ENCODE data around the gene SLC25A47. TPM values are rescaled to one million over a fixed set of nuclear protein-coding genes. Genes with fewer than 3 reads are reported as not detected.

The SLC25A47 gene
- total RNA-seq, 2 experiments from 2014 or later, result not detected

DNA sequence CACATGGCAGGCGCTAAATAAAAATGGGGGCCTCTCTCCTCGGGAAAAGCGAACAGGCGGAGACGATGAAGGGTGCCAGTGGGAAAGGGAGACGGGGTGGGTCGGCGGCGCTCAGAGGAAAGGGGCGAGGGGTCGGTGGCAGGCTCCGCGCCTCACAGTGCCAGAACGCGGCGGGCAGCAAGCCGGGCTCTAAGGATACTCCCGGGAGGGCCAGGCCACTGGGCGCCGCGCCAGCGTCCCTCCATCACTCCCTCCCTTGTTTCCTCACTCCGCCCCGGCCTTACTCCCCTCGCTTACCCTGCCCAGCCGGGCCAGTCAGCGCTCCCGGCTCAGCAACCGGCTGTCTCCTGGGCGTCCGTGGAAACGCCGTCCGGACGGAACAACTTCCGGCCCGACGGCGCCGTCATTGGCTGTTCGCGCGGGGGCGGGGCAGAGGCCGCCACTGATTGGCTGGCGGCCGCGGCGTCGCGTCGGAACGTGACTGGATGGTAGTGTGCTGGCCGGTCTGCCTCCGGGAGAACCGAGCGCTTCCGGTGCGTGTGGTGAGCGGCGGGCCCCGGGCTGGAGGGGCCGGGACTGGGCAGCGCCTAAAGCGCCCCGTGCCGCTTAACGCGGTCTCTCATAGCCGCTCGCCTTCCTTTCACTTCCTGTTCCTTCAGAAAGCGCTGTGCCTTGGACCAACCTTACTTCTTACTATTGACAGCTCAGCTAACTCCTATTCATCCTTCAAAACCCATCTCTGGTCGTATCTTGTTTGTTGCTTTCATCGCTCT is 53.0 kb downstream of the SLC25A47 start, which contains the start of gene WDR25:
WDR25 (plus strand) TSS at position 523 of the 773 bp plus-strand sequence.
- POLR2A ChIA-PET, result interaction anchor here (0.6 to 0.7 kb wide), 2 partner anchors 67 to 529 kb away, joined by 3 to 4 read pairs; no protein-coding TSS in a partner anchor
- H3K4me3 Mint-ChIP-seq, result peak within 1 kb of the TSS; percentile 95
- peak; percentile 93 for DNase-seq
- peaks cover 50% of the 10 kb centered on the region for H3K4me1 Mint-ChIP-seq (ENCODE audit: low read depth)
- peak within 1 kb of the TSS; percentile 96 for H3K27ac Mint-ChIP-seq
- no peaks in the 10 kb centered on the region for H3K27me3 Mint-ChIP-seq (ENCODE audit: low read depth)
- CTCF ChIA-PET, result interaction anchor here (1.0 to 4.2 kb wide), 5 partner anchors 10 to 277 kb away, joined by 3 to 22 read pairs (median 5); no protein-coding TSS in a partner anchor
- peaks cover 40% of the 10 kb centered on the region for H3K36me3 Mint-ChIP-seq (ENCODE audit: low read depth)
- peak; percentile 87 for ATAC-seq
- H3K9me3 Mint-ChIP-seq (ENCODE audit: insufficient read depth), result no peaks in the 10 kb centered on the region

- H3K27me3 Mint-ChIP-seq (ENCODE audit: low read depth), result no peaks in the 10 kb centered on the region
- peak overlapping the region; percentile 96 for H3K27ac Mint-ChIP-seq
- ChIA-PET CTCF (interaction anchor here (0.8 to 4.2 kb wide), 9 partner anchors 10 to 277 kb away, joined by 3 to 22 read pairs (median 4); no protein-coding TSS in a partner anchor), POLR2A (interaction anchor here (0.6 kb wide), 1 partner anchor 528 kb away, joined by 3 read pairs; no protein-coding TSS in a partner anchor)
- peaks cover 37% of the 10 kb centered on the region for H3K36me3 Mint-ChIP-seq (ENCODE audit: low read depth)
- ATAC-seq (no peak), DNase-seq (no peak)
- peak overlapping the region; percentile 95 for H3K4me3 Mint-ChIP-seq
- peaks cover 47% of the 10 kb centered on the region for H3K4me1 Mint-ChIP-seq (ENCODE audit: low read depth)
- H3K9me3 Mint-ChIP-seq (ENCODE audit: insufficient read depth), result no peaks in the 10 kb centered on the region
These were observed 53.6 kb downstream of the SLC25A47 start for GRCh38 chr14:100376751-100377171.

Small RNA genes within 50 kb of the gene (microRNA-seq; reads per million reads assigned to microRNA genes)
- gene MIR345 (100 reads per million, percentile 60 among the genes with 10 or more reads in this experiment), gene MIR6764 (2.9 reads per million)

Other genes with a start within 250 kb of the SLC25A47 start
- under 1 TPM; 0.05 to 0.39 TPM for gene DEGS2, start 163.7 kb upstream of the SLC25A47 start, total RNA-seq
- 100 to 1,000 TPM; 107 TPM for gene YY1, start 84.2 kb upstream of the SLC25A47 start, total RNA-seq
- gene SLC25A29, start 16.9 kb upstream of the SLC25A47 start, total RNA-seq, result 10 to 100 TPM; 29.7 to 29.9 TPM
- gene WDR25, start 53.1 kb downstream of the SLC25A47 start, total RNA-seq, result 1 to 10 TPM; 7.2 to 7.9 TPM